ENCODE results near the gene HAGHL.

Gene HAGHL

DNA sequence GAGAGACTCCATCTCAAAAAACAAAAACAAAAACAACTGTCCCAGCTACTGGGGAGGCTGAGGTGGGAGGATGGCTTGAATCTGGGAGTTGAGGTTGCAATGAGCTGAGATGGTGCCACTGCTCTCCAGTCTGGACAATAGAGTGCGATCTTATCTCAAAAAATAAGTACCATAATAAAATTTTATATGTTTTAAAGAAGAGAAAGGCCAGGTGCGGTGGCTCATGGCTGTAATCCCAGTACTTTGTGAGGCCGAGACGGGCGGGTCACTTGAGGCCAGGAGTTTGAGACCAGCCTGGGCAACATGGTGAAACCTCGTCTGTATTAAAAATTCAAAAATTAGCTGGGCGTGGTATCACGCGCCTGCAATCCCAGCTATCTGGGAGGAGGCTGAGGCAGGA is 49.9 kb downstream of the HAGHL start:
- DNase-seq (ENCODE audit: low spot score) = no peak
- TF ChIP-seq, protein P1, sequence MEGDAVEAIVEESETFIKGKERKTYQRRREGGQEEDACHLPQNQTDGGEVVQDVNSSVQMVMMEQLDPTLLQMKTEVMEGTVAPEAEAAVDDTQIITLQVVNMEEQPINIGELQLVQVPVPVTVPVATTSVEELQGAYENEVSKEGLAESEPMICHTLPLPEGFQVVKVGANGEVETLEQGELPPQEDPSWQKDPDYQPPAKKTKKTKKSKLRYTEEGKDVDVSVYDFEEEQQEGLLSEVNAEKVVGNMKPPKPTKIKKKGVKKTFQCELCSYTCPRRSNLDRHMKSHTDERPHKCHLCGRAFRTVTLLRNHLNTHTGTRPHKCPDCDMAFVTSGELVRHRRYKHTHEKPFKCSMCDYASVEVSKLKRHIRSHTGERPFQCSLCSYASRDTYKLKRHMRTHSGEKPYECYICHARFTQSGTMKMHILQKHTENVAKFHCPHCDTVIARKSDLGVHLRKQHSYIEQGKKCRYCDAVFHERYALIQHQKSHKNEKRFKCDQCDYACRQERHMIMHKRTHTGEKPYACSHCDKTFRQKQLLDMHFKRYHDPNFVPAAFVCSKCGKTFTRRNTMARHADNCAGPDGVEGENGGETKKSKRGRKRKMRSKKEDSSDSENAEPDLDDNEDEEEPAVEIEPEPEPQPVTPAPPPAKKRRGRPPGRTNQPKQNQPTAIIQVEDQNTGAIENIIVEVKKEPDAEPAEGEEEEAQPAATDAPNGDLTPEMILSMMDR (IDR thresholded peaks at IDR 0.05) = no peak
- Histone ChIP-seq H3K4me3 (no peak overlapping the region), H3K27ac (no peak overlapping the region)

DNA sequence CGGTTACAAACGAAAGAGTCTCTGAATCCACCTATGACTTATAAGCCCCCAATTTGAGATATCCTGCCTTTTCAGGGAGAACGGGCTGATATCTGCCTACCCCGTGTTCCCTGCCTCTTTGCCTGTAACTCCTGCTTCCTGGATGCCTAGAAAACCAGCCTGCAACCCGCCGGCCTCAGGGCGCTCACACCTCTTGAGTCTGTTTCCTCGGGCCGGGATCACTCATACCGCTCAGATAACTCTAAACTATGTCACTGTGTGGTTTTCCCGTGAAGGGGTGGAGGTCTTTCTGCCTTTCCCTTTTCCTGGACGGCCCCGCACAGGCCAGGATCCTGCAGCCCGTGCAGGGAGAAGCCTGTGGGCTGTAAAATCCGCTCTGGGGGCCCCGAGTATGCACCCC is 50.9 kb downstream of the HAGHL start:
- TF ChIP-seq, protein P1 (IDR thresholded peaks at IDR 0.05) = no peak
- H3K27ac ChIP-seq = no peak overlapping the region
- H3K4me3 ChIP-seq = no peak overlapping the region
- no peak for DNase-seq (ENCODE audit: low spot score)

DNA sequence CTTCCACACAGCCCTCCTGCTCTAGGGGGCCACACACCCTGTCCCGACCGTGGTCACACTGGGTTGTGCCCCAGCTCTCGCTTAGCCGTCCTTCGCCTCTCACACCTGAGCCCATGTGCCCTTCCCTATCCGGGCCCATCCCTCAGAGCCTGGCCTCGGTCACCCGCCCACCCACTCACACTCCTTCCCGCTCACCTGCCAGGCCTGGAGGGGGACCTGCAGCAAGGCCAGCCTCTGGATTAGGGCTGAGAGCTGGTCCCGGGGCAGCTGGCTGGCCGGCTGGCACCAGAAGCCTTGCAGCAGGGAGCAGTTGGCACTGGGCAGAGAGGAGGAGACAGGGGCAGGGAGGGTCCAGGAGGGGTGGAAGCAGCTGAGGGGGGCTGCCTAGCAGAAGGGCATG is 51.5 kb downstream of the HAGHL start:
- no peak for DNase-seq (ENCODE audit: low spot score)
- TF ChIP-seq, protein P1 (IDR thresholded peaks at IDR 0.05) = no peak
- no peak overlapping the region for H3K4me3 ChIP-seq

DNA sequence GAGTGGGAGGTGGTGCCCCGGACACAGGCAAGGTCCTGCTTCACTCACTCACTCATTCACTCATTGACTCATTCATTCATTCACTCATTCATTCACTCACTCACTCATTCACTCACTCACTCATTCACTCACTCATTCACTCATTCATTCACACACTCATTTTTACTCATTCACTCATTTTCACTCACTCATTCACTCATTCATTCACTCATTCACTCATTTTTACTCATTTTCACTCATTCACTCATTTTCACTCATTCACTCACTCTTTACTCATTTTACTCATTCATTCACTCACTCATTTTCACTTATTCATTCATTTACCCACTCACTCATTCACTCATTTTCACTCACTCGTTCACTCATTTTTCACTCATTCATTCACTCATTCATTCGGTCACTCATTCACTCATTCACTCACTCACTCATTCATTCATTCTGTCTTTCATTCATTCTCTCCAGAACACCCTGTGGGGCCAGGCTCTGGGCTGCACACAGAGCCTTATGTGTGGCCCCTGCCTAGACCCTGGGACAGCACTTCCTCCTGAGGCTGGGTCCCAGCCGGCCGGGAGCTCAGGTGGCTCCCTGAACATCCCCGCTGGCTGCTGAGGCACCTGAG is 52.1 kb downstream of the HAGHL start:
- Histone ChIP-seq H3K4me3 (no peak overlapping the region), H3K27ac (no peak overlapping the region)
- no peak for DNase-seq (ENCODE audit: low spot score)
- TF ChIP-seq, protein P1 (IDR thresholded peaks at IDR 0.05) = no peak

More for the DNA sequence above, 51.5 kb downstream of the HAGHL start:
- no peak overlapping the region for H3K27ac ChIP-seq
